Upper lobe of left lung (tissue), 4 donors: ENCODE measurements around the gene DNAJC28.

Experiments used
- EP300 ChIP-seq, 4 donors: sonication (generic); formaldehyde crosslinking; IDR thresholded peaks; one replicate each; pipeline ENCODE4 v1.5.1; 2017; ENCODE audit warnings: antibody characterized with exemption in 4 of 4, control low read depth in 2 of 4
- POLR2A ChIP-seq, 4 donors: fragments of 450-650 bp; IDR thresholded peaks; one replicate each; pipeline ENCODE4 v1.5.1; 2016 to 2017; ENCODE audit warnings: antibody characterized with exemption in 4 of 4, mild to moderate bottlenecking in 2 of 4
- POLR2AphosphoS5 ChIP-seq, 2 donors: sonication (generic); formaldehyde crosslinking; IDR thresholded peaks; one replicate each; pipeline ENCODE4 v1.5.1; 2017; ENCODE audit warnings: antibody characterized with exemption in 2 of 2
- TF ChIP-seq, protein P1 (sequence below), 6 experiments: fragments of 450-650 bp in 4 of 6; fragments of 200-600 bp in 2 of 6; sonication (generic) in 2 of 6; IDR thresholded peaks; one replicate each; pipeline ENCODE4 v1.5.1; 2016 to 2019; ENCODE audit warnings: antibody characterized with exemption in 6 of 6

DNA sequence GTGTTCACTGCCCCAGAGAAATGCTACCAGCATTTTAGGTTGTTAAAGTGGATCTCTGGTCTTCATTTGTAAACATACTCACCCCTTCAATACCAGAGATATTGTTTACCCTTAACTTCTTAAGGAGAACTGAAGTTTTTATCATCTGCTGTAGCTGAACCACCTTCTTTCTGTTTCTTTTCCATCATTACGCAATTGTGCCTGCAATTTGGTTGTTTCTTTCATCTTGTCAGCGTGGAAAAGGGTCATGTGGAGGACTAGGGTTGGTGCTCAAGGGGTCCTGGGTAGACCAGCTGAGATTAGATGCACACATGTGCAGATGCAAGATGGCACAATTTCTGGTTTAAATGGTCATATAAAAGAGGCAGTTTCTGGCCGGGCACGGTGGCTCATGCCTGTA is 27.4 kb upstream of the DNAJC28 start:
- TF ChIP-seq, protein P1, sequence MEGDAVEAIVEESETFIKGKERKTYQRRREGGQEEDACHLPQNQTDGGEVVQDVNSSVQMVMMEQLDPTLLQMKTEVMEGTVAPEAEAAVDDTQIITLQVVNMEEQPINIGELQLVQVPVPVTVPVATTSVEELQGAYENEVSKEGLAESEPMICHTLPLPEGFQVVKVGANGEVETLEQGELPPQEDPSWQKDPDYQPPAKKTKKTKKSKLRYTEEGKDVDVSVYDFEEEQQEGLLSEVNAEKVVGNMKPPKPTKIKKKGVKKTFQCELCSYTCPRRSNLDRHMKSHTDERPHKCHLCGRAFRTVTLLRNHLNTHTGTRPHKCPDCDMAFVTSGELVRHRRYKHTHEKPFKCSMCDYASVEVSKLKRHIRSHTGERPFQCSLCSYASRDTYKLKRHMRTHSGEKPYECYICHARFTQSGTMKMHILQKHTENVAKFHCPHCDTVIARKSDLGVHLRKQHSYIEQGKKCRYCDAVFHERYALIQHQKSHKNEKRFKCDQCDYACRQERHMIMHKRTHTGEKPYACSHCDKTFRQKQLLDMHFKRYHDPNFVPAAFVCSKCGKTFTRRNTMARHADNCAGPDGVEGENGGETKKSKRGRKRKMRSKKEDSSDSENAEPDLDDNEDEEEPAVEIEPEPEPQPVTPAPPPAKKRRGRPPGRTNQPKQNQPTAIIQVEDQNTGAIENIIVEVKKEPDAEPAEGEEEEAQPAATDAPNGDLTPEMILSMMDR (IDR thresholded peaks at IDR 0.05): no peak
- TF ChIP-seq POLR2A (IDR thresholded peaks at IDR 0.05) (no peak), POLR2AphosphoS5 (IDR thresholded peaks at IDR 0.05) (no peak), EP300 (IDR thresholded peaks at IDR 0.05) (no peak)
